Prostate gland (tissue), 2 donors: ENCODE results near the gene TUBE1. TPM values are rescaled to one million over a fixed set of nuclear protein-coding genes. Genes with fewer than 3 reads are reported as not detected.
A peak's percentile ranks its signal among the peaks of the same experiment; 100 is the strongest.
"Not testable (repeated sequence)": the region's sequence is repeated elsewhere in the genome, so short reads cannot be mapped to it uniquely, and the experiment has no call there.

Experiments
- DNase-seq: peaks from one replicate; pipeline ENCODE4 v3.0.0-alpha.2; 2019; ENCODE audit warnings: low spot score
- H3K27ac ChIP-seq, 2 donors: fragments of 200-600 bp; sonication (generic); 2 replicates each; pipeline ENCODE4 v1.5.1; 2017 to 2019
- H3K27me3 ChIP-seq: fragments of 200-600 bp; sonication (generic); replicated peaks from 2 replicates; pipeline ENCODE4 v1.5.1; 2019; ENCODE audit not compliant: insufficient read depth
- H3K36me3 ChIP-seq, 2 donors: fragments of 200-600 bp; sonication (generic); 1 replicate in 1 of 2; 2 replicates in 1 of 2; pipeline versions ENCODE4 v1.5.1 to v1.8.1; 2017 to 2019
- H3K4me1 ChIP-seq: fragments of 200-600 bp; sonication (generic); replicated peaks from 2 replicates; pipeline ENCODE4 v1.5.1; 2019
- H3K4me3 ChIP-seq, 2 donors: fragments of 200-600 bp; sonication (generic); 2 replicates each; pipeline ENCODE4 v1.5.1; 2017 to 2019
- H3K9me3 ChIP-seq: fragments of 200-600 bp; sonication (generic); 2 replicates; pipeline ENCODE4 v1.5.1; 2017
- POLR2A ChIP-seq: fragments of 450-650 bp; IDR thresholded peaks from one replicate; pipeline ENCODE4 v1.6.1; 2016; ENCODE audit warnings: antibody characterized with exemption, mild to moderate bottlenecking
- POLR2AphosphoS5 ChIP-seq: sonication (generic); formaldehyde crosslinking; IDR thresholded peaks from one replicate; pipeline ENCODE4 v1.6.1; 2017; ENCODE audit warnings: antibody characterized with exemption
- WGBS: methylation state at CpG from one replicate; pipeline ENCODE4 v1.1.5; 2018; 5-methylcytosine and 5-hydroxymethylcytosine counted together
- intact Hi-C: fragments of 100-400 bp; cut with DNase I; formaldehyde crosslinking; loops from one replicate; pipeline ENCODE4 v1.14.2; 2022
- total RNA-seq, 2 donors: library from RNA; depleted of rRNA; stranded (reverse); fragments of >200 nt; gene quantifications; one replicate each; pipeline ENCODE4 v1.1.0, GENCODE V29; 2016
- TF ChIP-seq, protein P1 (sequence below), 4 experiments: fragments of 200-600 bp in 2 of 4; fragments of 450-650 bp in 2 of 4; sonication (generic) in 2 of 4; IDR thresholded peaks; 1 replicate in 3 of 4; 2 replicates in 1 of 4; pipeline ENCODE4 v1.5.1; 2016 to 2019; ENCODE audit warnings: antibody characterized with exemption in 4 of 4, mild to moderate bottlenecking in 2 of 4, moderate library complexity in 2 of 4

Gene TUBE1
- total RNA-seq, 2 donors from 2014 or later, result 20.5 to 36.8 TPM

DNA sequence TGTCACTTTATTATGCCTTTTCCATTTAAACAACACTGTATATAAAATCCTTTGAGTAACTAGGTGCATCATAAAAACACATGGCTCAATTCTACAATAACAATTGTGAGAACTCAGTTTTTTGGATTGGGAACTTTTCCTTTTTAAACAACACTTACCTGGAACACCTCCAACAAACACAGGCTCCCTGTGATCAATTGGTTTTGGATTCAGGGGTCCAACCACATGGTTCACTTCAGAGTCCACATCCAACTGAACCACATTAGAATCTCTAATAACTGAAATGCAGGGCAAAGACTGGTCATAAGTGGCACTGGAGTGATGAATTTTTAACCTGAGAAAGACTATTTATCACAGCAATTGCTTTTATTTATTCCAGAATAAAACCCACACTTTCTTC lies 26.6 kb upstream of the TUBE1 start:
- Histone ChIP-seq H3K36me3 (no peaks in the 10 kb centered on the region), H3K27ac (no peak overlapping the region), H3K27me3 (no peaks in the 10 kb centered on the region), H3K4me1 (no peaks in the 10 kb centered on the region), H3K9me3 (no peaks in the 10 kb centered on the region), H3K4me3 (no peak overlapping the region)
- intact Hi-C loops, result no loop called here
- DNase-seq, result no peak
- TF ChIP-seq POLR2AphosphoS5 (no peak), POLR2A (no peak)
- TF ChIP-seq, protein P1, sequence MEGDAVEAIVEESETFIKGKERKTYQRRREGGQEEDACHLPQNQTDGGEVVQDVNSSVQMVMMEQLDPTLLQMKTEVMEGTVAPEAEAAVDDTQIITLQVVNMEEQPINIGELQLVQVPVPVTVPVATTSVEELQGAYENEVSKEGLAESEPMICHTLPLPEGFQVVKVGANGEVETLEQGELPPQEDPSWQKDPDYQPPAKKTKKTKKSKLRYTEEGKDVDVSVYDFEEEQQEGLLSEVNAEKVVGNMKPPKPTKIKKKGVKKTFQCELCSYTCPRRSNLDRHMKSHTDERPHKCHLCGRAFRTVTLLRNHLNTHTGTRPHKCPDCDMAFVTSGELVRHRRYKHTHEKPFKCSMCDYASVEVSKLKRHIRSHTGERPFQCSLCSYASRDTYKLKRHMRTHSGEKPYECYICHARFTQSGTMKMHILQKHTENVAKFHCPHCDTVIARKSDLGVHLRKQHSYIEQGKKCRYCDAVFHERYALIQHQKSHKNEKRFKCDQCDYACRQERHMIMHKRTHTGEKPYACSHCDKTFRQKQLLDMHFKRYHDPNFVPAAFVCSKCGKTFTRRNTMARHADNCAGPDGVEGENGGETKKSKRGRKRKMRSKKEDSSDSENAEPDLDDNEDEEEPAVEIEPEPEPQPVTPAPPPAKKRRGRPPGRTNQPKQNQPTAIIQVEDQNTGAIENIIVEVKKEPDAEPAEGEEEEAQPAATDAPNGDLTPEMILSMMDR (IDR thresholded peaks at IDR 0.05), result no peak

DNA sequence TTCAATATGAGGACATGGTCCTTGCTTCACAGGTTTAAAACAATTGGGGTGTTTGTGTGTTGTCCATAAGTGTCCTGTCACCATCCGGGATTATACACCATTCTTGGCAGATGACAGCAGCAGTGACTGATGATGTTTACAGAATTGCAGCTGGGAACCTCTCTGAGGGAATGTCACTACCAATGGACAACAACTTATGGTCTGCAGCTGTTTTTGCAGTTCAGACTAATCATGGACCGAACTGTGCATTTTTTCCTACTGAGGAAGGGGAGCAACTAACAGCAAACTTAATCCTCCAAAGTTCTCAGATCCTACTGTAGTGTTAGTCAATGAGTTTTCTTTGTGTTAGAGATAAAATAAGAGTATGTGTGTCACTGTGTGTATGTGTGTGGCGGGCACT lies 26.1 kb upstream of the TUBE1 start:
- Histone ChIP-seq H3K4me3 (no peak overlapping the region), H3K36me3 (no peaks in the 10 kb centered on the region), H3K27me3 (no peaks in the 10 kb centered on the region), H3K27ac (no peak overlapping the region), H3K4me1 (no peaks in the 10 kb centered on the region), H3K9me3 (no peaks in the 10 kb centered on the region)
- 48% methylated on average over 3 of the region's 3 CpGs for WGBS
- intact Hi-C loops, result no loop called here
- TF ChIP-seq, protein P1 (IDR thresholded peaks at IDR 0.05), result no peak
- no peak for TF ChIP-seq POLR2A
- no peak for DNase-seq

DNA sequence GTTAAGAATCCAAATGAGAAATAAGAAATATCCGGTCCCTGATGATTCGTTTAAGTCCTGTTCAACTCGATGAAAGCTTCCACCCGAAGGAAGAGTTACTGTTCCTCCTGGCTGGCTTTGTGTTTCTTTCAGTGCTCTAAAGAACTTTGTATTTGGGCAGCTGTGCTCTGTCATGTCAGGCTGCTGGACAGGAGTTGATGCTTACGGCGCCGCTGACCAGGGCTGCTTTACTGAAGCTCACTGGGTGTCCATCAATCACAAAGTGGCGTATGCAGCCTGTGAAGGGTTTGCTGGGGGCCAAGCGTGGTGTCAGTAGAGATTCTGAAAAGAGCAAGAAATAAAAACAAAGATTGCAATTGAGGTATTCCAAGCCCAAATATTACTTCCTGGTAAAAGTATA lies 22.0 kb upstream of the TUBE1 start:
- peak overlapping the region in 1 of 2 donors; percentile 2 for H3K27ac ChIP-seq
- no peaks in the 10 kb centered on the region for H3K4me1 ChIP-seq
- no peaks in the 10 kb centered on the region for H3K27me3 ChIP-seq
- no peaks in the 10 kb centered on the region for H3K9me3 ChIP-seq
- DNase-seq, result no peak
- intact Hi-C loops, result no loop called here
- H3K4me3 ChIP-seq, result no peak overlapping the region
- no peaks in the 10 kb centered on the region for H3K36me3 ChIP-seq
- TF ChIP-seq POLR2AphosphoS5 (no peak), POLR2A (no peak)
- TF ChIP-seq, protein P1 (IDR thresholded peaks at IDR 0.05), result no peak
- WGBS, result 63% methylated on average over 9 of the region's 9 CpGs

DNA sequence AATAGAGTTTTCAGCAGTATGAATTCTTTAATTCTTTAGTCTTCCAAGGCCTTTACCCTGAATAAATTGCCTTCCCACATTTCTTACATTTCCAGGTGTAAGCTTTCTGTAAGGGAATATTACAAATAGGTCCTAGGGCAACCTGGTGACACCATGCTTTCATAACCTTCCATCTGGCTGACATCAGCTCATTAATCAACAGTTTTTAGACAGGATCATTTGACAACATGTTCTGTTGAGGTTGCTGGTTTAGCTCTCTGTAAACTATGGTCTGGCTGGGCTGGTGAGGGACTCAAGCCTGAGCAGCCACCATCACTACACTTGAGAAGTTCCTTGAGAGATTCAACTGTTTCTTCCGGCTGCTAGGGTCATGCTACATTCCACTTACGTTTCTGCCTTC lies 19.3 kb upstream of the TUBE1 start:
- intact Hi-C loops, result no loop called here
- DNase-seq, result no peak
- WGBS, result 72% methylated on average over 2 of the region's 2 CpGs

DNA sequence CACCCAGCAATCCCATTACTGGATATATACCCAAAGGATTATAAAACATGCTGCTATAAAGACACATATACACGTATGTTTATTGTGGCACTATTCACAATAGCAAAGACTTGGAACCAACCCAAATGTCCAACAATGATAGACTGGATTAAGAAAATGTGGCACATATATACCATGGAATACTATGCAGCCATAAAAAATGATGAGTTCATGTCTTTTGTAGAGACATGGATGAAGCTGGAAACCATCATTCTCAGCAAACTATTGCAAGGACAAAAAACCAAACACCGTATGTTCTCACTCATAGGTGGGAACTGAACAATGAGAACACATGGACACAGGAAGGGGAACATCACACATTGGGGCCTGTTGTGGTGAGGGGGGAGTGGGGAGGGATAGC lies 18.7 kb upstream of the TUBE1 start:
- H3K9me3 ChIP-seq, H3K27me3 ChIP-seq, H3K27ac ChIP-seq, H3K4me3 ChIP-seq, intact Hi-C loops, DNase-seq, H3K4me1 ChIP-seq, H3K36me3 ChIP-seq: not testable (repeated sequence)
- 90% methylated on average over 2 of the region's 2 CpGs for WGBS

More for the DNA sequence above, 19.3 kb upstream of the TUBE1 start:
- H3K9me3 ChIP-seq, result no peaks in the 10 kb centered on the region
- no peaks in the 10 kb centered on the region for H3K27me3 ChIP-seq
- no peak overlapping the region for H3K4me3 ChIP-seq
- H3K4me1 ChIP-seq, result no peaks in the 10 kb centered on the region
- no peaks in the 10 kb centered on the region for H3K36me3 ChIP-seq
- TF ChIP-seq, protein P1 (IDR thresholded peaks at IDR 0.05), result no peak
- TF ChIP-seq POLR2A, result no peak
- H3K27ac ChIP-seq, result no peak overlapping the region
